Type B pancreatic cell (in vitro differentiated cells): ENCODE data around the gene TREM1. TPM values are rescaled to one million over a fixed set of nuclear protein-coding genes. Genes with fewer than 3 reads are reported as not detected.
A peak's percentile ranks its signal among the peaks of the same experiment; 100 is the strongest.

ENCODE experiments used
- DNase-seq: peaks from one replicate; pipeline ENCODE4 v3.0.0; 2021; ENCODE audit warnings: mixed read lengths; ENCODE audit not compliant: unreplicated experiment; ENCODE audit errors: extremely low spot score
- H3K27ac Mint-ChIP-seq: 2 replicates; pipeline ENCODE4 v1.8.0; 2021; ENCODE audit warnings: mild to moderate bottlenecking, mixed read lengths
- H3K27me3 Mint-ChIP-seq: 2 replicates; pipeline ENCODE4 v1.8.0; 2021; ENCODE audit warnings: mixed read lengths
- H3K36me3 Mint-ChIP-seq: 2 replicates; pipeline ENCODE4 v1.8.0; 2021; ENCODE audit warnings: mixed read lengths
- H3K4me1 Mint-ChIP-seq: one replicate; pipeline ENCODE4 v1.8.0; 2021; ENCODE audit warnings: mixed read lengths; ENCODE audit not compliant: unreplicated experiment
- H3K4me3 Mint-ChIP-seq: 2 replicates; pipeline ENCODE4 v1.8.0; 2021; ENCODE audit warnings: mild to moderate bottlenecking, mixed read lengths
- H3K9me3 Mint-ChIP-seq: 2 replicates; pipeline ENCODE4 v1.8.0; 2021; ENCODE audit warnings: mixed read lengths
- total RNA-seq: library from RNA; stranded (reverse); gene quantifications from 2 replicates; pipeline ENCODE4 v1.2.1, GENCODE V29; 2021; ENCODE audit warnings: low replicate concordance
- TF ChIP-seq, protein P1 (sequence below): fragments of 200-600 bp; sonication (generic); conservative IDR thresholded peaks from 2 replicates; pipeline ENCODE4 v1.5.0; 2021; ENCODE audit warnings: antibody characterized with exemption, mild to moderate bottlenecking

Gene TREM1
- total RNA-seq, 1 donor from 2014 or later: not detected

DNA sequence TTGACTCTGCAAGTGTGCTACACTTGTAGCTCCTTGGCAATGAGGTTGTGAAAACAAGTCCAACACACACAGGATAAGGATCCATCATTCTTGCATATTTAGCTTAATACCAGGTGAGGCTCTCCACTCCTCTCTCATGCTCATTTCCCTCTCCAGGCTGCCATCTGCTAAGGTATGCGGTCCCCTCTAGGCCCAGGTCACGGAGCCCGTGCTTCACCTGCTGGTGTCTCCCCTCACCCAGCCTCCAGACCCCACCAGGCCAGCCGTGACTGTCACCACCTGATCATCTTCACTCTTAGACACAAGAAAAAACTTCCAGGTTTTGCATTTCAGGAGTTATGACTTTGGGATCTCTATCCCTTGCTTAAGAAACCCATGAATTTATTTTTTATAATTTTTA lies 34.7 kb upstream of the TREM1 start:
- Mint-ChIP-seq H3K27ac (no peak overlapping the region), H3K4me3 (no peak overlapping the region), H3K9me3 (no peaks in the 10 kb centered on the region), H3K4me1 (peaks cover 18% of the 10 kb centered on the region), H3K27me3 (peaks cover 39% of the 10 kb centered on the region), H3K36me3 (no peaks in the 10 kb centered on the region)
- TF ChIP-seq, protein P1, sequence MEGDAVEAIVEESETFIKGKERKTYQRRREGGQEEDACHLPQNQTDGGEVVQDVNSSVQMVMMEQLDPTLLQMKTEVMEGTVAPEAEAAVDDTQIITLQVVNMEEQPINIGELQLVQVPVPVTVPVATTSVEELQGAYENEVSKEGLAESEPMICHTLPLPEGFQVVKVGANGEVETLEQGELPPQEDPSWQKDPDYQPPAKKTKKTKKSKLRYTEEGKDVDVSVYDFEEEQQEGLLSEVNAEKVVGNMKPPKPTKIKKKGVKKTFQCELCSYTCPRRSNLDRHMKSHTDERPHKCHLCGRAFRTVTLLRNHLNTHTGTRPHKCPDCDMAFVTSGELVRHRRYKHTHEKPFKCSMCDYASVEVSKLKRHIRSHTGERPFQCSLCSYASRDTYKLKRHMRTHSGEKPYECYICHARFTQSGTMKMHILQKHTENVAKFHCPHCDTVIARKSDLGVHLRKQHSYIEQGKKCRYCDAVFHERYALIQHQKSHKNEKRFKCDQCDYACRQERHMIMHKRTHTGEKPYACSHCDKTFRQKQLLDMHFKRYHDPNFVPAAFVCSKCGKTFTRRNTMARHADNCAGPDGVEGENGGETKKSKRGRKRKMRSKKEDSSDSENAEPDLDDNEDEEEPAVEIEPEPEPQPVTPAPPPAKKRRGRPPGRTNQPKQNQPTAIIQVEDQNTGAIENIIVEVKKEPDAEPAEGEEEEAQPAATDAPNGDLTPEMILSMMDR: no peak
- no peak for DNase-seq

DNA sequence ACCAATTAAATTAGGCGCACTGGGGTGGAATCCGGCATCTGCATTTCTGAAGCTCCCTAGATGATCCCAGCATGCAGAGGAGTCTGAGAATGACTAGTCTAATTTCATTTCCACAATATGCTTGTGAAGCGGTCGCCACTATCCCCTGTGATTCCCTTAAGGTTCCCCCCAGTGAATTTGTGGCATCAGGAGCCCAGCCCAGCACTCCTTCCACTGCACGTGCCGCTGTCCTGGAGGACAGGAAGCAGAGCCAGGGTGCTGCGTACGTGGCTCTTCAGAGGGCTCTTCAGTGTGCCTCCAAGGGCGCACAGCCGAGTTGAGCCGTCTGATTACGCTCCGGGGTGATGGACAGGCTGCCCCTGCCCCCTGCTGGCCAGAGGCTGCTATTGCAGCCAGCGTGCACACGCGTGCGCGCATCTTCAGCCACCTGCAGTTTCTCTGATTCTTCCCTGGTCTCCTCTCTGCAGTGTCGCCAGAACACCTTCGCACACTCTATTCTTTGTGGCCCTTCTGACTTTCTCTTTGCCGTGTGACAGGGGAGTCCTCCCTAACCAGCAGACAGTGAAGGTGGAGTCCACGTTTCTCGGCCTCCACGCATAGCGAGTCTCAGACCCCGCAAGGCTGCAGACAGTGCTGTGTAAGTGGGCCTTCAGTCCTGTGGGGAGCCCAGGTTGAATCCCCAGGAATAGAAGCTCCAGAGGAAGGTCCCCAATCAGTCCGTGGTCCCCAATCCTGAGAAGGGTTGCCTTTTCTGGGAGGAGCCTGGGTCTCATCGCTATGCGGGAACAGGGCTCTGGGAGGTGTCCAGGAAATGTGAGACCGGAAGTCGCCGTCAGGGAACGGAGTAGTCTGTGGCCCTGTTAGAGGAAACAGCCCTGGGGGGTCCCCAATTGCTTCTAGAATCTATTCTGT lies 32.4 kb upstream of the TREM1 start:
- H3K27me3 Mint-ChIP-seq: peaks cover 45% of the 10 kb centered on the region
- H3K4me3 Mint-ChIP-seq: peak overlapping the region; percentile 82
- DNase-seq: peak; percentile 87
- H3K36me3 Mint-ChIP-seq: no peaks in the 10 kb centered on the region
- H3K27ac Mint-ChIP-seq: no peak overlapping the region
- no peaks in the 10 kb centered on the region for H3K9me3 Mint-ChIP-seq
- peaks cover 9% of the 10 kb centered on the region for H3K4me1 Mint-ChIP-seq
- TF ChIP-seq, protein P1: peak; percentile 100

DNA sequence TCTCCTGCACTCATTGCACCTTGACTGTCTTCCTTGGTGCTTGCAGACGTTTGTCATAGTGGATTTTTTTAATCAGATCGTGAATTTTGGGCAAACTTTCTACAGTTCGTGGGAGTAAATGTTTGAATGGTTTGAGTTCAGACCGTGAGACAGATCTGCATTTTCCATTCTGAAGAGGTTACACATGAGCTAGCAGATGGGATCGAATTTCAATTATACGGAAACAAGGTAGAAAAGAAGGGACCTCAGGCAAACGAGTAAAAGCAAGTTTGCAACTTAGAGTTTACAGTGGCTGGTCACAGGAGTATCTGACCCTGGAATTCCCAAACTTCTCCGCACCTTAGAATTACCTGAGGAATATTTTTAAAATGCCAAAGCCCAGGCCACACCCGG lies 31.8 kb upstream of the TREM1 start:
- H3K9me3 Mint-ChIP-seq: no peaks in the 10 kb centered on the region
- H3K36me3 Mint-ChIP-seq: no peaks in the 10 kb centered on the region
- H3K4me1 Mint-ChIP-seq: peaks cover 9% of the 10 kb centered on the region
- H3K27me3 Mint-ChIP-seq: peaks cover 45% of the 10 kb centered on the region
- TF ChIP-seq, protein P1: no peak
- H3K4me3 Mint-ChIP-seq: peak overlapping the region; percentile 82
- no peak overlapping the region for H3K27ac Mint-ChIP-seq
- no peak for DNase-seq

DNA sequence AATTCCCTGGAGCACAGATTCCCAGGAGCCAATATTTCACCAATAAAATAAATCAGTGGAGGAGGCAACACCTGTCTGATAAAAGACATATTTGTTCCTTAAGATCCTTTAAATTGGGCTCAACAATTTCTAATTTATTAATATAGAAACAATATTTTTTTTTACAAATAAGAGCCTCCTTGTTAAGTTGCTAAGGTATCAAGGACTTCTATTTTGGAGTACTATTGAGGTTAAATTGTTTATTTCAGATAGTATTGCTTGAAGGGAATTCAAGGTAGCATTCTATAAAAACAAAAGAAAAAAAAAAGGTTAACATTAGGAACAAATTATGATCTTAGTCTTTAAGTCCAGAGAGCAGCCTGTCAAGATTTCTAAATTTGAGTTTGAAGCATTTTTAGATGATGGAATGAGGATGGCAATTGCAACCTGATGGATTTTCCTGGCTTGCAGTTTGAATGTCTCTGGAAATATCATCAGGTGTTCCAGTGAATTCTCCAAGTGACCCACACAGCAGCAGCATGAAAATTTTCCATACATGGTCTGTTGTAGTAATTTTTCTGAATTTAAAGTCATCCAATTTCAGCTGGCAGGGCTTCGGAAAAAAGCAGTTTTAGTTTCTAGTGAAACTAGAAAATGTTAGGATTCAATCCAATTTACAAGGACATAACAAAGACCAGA lies 29.6 kb upstream of the TREM1 start:
- TF ChIP-seq, protein P1: no peak
- no peaks in the 10 kb centered on the region for H3K9me3 Mint-ChIP-seq
- peaks cover 9% of the 10 kb centered on the region for H3K4me1 Mint-ChIP-seq
- H3K27ac Mint-ChIP-seq: no peak overlapping the region
- no peak overlapping the region for H3K4me3 Mint-ChIP-seq
- H3K27me3 Mint-ChIP-seq: peaks cover 57% of the 10 kb centered on the region
- no peaks in the 10 kb centered on the region for H3K36me3 Mint-ChIP-seq
- no peak for DNase-seq

DNA sequence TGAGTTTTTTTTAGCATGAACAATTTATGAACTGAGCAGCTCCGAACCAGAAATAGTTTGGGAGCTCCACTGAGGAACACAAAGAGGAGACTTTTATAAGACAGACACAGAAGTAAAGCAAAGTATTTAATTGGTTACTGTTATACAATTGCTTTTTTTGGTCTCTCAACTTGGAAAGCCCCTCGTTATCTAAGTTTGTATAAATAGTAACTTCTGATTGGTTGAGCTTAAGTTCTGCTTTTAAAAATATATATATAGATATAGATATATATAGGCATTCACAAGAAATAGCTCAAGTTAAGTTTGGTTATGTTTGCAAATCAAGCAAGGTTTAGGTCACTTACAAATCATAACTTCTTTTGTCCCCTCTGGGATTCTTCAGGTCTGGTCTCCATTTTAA lies 28.7 kb upstream of the TREM1 start:
- Mint-ChIP-seq H3K27ac (no peak overlapping the region), H3K4me3 (no peak overlapping the region), H3K9me3 (no peaks in the 10 kb centered on the region), H3K27me3 (peaks cover 57% of the 10 kb centered on the region), H3K36me3 (no peaks in the 10 kb centered on the region), H3K4me1 (peaks cover 9% of the 10 kb centered on the region)
- DNase-seq: no peak
- TF ChIP-seq, protein P1: no peak
